Measurements from ENCODE around the gene LRRC2.
"Not testable (repeated sequence)": the region's sequence is repeated elsewhere in the genome, so short reads cannot be mapped to it uniquely, and the experiment has no call there.

LRRC2 gene

DNA sequence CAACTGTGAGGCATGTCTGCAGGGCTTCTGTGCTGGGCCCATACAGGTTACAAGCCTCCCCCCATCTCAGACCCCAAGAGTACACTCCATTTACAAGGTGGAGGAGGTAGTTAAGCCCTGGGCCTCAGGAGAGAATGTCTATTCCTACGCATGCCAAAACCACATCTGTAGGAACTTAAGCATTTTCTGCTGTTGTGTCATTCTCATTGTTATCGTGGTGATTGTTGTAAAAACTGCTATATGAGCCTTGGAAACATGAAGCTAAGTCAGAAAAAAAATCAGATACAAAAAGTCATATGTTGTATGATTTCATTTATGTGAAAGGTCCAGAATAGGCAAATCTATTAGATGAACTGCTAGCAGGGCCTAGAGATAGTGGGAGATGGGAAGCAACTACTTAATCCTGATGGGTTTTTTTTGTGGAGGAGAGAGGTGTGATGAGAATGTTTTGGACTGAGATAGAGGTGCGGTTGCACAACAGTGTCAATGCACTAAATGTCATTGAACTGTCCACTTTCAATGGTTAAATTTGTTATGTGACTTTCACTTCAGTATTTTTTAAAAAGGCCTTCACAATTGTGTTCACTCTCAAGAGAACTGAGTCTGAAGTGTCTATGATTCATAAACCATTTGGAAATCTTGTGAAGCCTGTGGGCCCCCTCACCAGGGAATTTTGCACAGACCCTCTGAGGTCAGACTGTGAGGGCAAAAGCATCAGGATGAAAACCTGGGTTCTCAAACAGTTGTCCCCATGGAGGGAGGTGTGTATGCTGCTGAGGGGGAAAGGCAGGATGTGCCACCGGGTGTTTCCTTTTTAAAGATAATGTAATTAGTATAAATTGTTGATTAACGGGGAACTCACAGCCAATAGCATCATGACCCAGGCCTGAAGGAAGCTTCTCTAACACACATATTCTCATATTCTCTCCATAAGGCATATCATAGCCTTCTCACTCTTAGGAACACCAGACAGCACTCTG lies 65.2 kb downstream of the LRRC2 start:
- in situ Hi-C loops (cut with MboI; ENCODE audit: low sequenced_read_pairs): no loop called here

DNA sequence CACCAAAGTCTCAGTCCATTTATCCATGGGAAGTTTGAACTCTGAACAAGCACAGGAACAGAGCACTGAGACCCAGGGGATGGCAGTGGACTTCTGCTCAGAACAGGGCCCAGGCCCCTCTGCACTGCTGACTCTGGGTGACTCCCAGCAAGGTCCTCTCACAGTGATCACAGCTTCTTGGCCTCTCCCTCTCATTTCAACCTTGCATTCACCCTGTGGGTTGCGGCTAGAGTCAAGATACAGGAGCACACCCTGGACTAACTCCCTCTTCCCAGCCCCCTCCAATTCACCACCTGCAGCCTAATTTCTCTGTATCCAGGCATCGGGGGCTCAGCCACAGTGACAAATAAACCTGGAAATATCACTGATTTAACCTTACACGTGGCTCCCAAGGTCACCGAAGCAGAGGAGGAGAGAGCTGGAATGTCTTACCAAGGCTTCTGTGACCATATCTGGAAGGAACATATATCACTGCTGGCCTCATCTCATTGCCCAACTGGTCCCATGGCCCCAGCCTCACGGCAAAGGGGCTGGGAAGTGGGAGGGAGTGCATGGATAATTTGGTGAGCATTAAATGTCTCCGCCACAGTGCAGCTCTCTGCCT lies 67.1 kb downstream of the LRRC2 start:
- in situ Hi-C loops (cut with MboI; ENCODE audit: low sequenced_read_pairs): no loop called here

DNA sequence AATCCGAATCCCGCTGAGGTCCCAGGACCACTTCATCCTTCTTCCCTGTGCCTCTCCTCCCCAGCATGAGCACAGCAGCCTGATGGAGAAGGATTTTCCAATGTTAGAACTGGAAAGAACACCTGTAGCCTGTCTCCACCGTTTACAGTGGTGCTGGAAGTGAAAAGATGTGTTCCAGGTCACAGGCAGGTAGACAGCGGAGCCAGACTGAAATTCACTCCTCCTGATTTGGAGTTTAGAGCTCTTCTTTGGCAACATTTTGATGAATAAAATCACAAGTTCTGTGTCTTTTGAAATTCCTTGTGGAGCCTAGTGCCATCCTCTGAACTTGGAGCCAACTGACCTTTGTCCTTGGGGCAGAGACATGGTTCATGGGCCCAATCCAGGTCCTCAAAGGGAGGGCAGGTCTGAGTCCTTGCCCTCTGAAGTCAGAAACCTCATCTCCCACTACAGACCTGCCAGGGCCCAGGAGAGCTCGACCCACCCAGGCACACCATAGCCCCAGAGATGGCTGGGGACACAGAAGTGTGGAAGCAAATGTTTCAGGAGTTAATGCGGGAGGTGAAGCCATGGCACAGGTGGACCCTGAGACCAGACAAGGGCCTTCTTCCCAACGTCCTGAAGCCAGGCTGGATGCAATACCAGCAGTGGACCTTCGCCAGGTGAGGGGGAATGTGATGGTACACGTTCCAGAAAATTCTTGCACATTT lies 68.4 kb downstream of the LRRC2 start, which contains the start of gene RTP3:
RTP3 (plus strand) TSS at position 421 of the 710 bp plus-strand sequence; CDS start at position 508, 87 bp downstream.
- in situ Hi-C loops (cut with MboI; ENCODE audit: low sequenced_read_pairs): no loop called here

DNA sequence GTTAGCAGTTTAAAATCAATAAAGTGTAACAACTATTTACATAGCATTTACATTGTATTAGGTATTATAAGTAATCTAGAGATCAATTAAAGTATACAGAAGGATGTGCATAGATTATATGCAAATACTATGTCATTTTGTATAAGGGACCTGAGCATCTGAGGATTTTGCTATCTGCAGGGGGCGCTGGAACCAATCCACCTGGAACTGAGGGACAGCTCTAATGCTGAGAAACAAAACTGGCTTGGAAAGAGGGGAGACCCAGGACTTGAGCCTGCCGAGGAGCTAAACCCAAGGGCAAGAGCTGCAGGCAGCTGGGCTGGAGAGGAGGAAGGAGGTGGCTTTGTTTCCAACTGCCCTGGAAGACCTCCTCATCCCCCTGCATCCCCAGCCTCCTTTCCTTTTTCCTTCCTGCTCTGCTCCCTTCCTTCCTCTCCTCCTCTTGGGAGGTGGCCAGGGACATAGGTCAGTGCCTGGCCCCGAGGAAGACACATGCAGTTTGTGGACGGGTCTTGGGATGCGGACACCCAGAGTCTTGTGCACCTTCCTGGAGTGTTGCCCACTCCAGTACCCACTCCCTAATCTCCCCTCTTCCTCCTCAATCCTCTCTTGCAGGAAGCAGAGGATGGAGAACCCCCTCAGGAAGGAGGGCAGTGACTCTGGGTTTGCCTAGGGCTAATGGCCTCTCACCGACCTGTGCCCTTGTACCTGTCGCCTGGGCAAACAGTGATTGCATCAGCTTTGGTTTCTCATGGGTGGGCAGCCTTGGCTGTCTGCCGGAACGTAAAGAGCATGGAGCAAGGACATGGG lies 69.2 kb downstream of the LRRC2 start:
- in situ Hi-C loops (cut with MboI; ENCODE audit: low sequenced_read_pairs): no loop called here

- in situ Hi-C loops (cut with MboI; ENCODE audit: low sequenced_read_pairs): no loop called here
These were observed 70.1 kb downstream of the LRRC2 start for GRCh38 chr3:46495901-46496456.

GRCh38 chr3:46494491-46494890 lies 71.6 kb downstream of the LRRC2 start:
- in situ Hi-C loops (cut with MboI; ENCODE audit: low sequenced_read_pairs): not testable (repeated sequence)

DNA sequence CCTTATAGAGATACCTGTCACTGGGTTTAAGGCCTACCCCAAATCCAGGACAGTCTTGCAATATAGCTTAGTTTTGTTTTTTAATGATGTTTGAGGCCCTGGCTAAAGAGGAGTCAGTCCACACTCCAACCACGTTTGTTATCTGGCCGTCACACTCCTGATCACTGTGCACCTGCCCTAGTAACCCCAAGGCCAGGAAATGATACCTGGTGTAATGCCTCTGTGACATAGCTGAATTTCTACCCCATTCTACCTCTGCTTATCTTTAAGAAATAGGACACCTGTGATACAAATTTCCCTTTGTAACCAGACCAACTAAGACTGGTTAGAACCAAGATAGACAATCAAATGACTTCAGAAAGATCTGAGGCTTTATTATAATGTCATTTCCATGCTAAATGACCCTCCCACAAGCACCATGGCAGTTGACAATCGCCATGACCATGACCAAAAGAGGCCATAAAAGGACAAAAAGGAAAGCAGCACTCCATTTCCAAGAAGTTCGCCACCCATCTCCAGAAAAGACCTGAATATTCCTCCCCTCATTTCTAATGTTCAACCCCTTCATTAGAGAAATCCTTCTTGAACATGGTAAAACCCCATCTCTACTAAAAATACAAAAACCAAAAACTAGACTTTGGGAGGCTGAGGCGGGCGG lies 73.1 kb downstream of the LRRC2 start:
- in situ Hi-C loops (cut with MboI; ENCODE audit: low sequenced_read_pairs): no loop called here

- in situ Hi-C loops (cut with MboI; ENCODE audit: low sequenced_read_pairs): no loop called here
These were observed 74.7 kb downstream of the LRRC2 start for GRCh38 chr3:46491089-46492070.

GRCh38 chr3:46490338-46491084 lies 75.6 kb downstream of the LRRC2 start:
- in situ Hi-C loops (cut with MboI; ENCODE audit: low sequenced_read_pairs): no loop called here

GRCh38 chr3:46489875-46490274 lies 76.2 kb downstream of the LRRC2 start:
- in situ Hi-C loops (cut with MboI; ENCODE audit: low sequenced_read_pairs): no loop called here

GRCh38 chr3:46489381-46489780 lies 76.7 kb downstream of the LRRC2 start:
- in situ Hi-C loops (cut with MboI; ENCODE audit: low sequenced_read_pairs): no loop called here

- in situ Hi-C loops (cut with MboI; ENCODE audit: low sequenced_read_pairs): no loop called here
These were observed 77.3 kb downstream of the LRRC2 start for GRCh38 chr3:46488735-46489361.

GRCh38 chr3:46485779-46486175 lies 80.3 kb downstream of the LRRC2 start:
- in situ Hi-C loops (cut with MboI; ENCODE audit: low sequenced_read_pairs): no loop called here

DNA sequence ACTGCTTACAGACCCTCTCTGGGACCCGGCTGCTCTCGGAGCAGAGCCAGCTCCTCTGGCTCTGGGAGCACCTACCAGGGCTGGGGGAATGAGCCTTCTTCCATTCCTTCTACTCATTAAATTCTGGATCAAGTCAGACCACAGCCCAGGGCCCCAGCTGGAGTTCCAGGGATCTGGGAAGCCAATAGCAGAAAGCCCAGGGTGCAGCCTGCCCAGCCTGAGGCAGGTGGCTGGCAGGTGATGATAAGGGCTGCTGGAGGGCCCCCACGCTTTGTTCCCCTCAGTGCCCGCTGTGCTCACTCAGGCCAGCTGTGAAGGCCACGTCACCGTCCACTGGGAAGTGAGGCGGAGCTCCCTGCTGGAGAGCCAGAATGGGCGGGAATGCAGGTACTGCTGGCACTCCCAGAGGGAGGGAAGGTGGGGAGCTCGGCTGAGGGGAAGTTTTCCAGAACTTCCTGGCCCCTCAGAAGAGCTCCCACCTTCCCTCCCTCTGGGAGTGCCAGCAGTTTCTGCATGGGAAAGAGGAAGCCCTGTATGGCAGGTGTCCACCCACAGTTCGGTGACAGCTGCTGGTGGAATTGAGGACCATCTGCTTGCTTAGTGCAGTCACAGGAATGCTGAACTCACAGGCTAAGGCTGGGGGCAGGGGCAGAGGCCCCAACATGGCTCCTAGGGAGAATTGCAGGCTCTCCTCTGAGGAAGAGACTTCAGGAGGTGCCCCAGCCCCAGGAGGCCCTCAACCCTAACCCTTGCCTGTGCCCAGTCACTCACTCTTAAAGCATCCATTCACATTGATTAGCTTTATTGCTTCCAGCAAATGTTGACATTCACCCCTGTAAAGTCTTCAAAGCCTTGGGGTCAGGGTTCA lies 81.0 kb downstream of the LRRC2 start:
- in situ Hi-C loops (cut with MboI; ENCODE audit: low sequenced_read_pairs): no loop called here

DNA sequence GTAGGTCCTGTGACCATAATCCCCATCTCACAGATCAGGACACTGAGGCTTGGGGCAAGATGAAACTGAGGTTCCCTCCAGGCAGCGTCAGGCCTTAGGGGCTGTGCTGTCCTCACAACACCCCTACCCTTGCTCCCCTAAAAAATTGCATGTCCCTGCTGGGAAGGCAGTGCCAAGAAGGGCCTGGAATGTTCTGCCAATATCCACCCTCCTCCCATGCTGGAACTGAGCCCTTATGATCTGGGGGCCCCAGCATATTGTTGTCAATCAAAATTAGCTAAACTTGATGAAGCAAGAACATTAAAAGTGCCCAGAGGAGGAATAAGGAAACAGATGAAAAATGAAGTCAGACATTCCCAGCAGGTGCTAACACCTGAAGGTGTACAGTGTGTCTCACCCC lies 81.7 kb downstream of the LRRC2 start:
- in situ Hi-C loops (cut with MboI; ENCODE audit: low sequenced_read_pairs): no loop called here

DNA sequence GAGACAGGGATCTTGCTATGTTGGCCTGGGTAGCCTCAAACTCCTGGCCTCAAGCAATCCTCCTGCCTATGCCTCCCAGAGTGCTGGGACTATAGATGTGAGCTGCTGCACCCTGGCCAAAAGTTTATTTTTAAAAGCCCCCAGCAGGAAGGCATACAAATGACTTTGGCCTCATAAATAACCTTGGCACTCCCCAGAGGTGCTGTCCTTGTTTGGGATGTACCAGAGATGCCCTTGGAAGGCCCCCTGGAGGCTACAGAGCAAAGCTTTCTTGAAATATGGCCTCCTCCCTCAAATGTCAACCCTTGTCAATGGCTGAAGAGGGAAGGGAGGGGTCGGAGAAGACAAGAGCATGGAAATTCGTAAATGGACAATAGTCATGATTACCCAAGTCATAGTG lies 82.3 kb downstream of the LRRC2 start:
- in situ Hi-C loops (cut with MboI; ENCODE audit: low sequenced_read_pairs): no loop called here

Measured in hTERT RPE-1 (cell line).